Measurements from ENCODE around the gene JAZF1.

GRCh38 chr7:28132959-28133870 lies 47.4 kb downstream of the JAZF1 start:
- TF ChIP-seq RFX5 (IDR thresholded peaks at IDR 0.05; ENCODE audit: borderline replicate concordance, low read depth, low read length): no peak
- no peak for TF ChIP-seq CTCF (IDR thresholded peaks at IDR 0.05; ENCODE audit: control extremely low read depth in 1 of 3, insufficient read depth in 1 of 3, low read depth in 1 of 3, low read length in 3 of 3)

Measured in H1 (cell line).